OCI-LY1 (cell line): ENCODE data around the gene TSSK3.

Experiments used
- EZH2 ChIP-seq: fragments of 200-600 bp; sonication (generic), shearing (Covaris generic); IDR thresholded peaks from 2 replicates; pipeline ENCODE4 v1.8.0; 2017; ENCODE audit warnings: borderline replicate concordance, mixed run types, mild to moderate bottlenecking, antibody characterized with exemption, low read length, moderate library complexity, mixed read lengths
- TF ChIP-seq, protein P1 (sequence below): fragments of 200-600 bp; sonication (generic), shearing (Covaris generic); IDR thresholded peaks from 2 replicates; pipeline ENCODE4 v1.5.1; 2017; ENCODE audit warnings: mild to moderate bottlenecking, antibody characterized with exemption, low read length, moderate library complexity, mixed read lengths

DNA sequence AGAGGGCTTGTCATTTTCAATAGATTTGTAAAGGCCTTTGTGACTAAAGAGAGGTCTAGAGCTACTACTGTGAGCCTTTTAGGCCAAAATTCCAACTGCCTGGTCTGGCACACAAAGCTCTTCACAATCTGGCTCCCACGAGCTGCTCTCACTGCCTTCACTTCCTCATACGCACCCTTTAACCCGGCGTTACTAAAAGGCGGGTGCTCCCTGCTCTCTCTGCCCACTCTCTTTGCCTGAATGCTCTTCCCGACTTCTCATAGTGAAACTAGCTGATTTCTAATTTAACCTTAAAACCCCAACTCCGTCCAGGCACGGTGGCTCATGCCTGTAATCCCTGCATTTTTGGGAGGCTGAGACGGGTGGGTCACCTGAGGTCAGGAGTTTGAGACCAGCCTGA lies 17.7 kb downstream of the TSSK3 start:
- TF ChIP-seq, protein P1, sequence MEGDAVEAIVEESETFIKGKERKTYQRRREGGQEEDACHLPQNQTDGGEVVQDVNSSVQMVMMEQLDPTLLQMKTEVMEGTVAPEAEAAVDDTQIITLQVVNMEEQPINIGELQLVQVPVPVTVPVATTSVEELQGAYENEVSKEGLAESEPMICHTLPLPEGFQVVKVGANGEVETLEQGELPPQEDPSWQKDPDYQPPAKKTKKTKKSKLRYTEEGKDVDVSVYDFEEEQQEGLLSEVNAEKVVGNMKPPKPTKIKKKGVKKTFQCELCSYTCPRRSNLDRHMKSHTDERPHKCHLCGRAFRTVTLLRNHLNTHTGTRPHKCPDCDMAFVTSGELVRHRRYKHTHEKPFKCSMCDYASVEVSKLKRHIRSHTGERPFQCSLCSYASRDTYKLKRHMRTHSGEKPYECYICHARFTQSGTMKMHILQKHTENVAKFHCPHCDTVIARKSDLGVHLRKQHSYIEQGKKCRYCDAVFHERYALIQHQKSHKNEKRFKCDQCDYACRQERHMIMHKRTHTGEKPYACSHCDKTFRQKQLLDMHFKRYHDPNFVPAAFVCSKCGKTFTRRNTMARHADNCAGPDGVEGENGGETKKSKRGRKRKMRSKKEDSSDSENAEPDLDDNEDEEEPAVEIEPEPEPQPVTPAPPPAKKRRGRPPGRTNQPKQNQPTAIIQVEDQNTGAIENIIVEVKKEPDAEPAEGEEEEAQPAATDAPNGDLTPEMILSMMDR, result no peak
- no peak for TF ChIP-seq EZH2
